ENCODE measurements around the gene ROGDI.

Gene ROGDI

DNA sequence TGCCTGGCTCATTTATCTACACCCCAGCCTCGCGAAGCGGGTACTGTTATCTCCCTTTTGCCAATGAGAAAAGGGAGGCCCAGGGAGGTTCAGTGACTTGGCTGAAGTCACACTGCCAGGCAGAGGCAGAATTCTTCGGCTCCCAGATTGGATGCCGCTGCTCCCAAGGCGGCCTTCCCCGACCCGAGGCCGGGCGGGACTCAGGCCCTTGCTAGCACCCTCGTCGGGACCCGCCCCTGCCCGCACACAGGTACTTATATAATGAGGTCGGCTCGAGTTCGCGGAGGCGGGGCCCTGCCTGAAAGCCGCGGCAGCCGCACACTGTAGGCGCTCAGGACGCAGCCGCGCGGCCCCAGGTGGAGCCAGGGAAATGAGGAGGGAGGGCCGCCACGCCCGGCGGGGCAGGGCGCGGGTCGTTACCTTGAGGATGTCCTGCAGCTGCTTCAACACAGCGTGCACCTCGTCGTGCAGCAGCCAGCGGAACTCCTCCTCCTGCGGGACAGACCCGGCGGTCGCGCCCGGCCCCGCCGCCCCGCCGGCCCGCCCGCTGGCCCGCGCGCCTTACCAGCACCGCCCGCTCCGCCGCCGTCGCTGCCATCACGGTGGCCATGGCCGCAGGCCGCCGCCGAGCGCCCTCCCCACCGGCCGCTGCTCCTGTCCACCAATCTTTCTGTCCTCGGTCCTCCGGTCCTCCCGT is at the start of gene ROGDI:
Gene ROGDI, minus strand, starts transcription at position 672 of the 697 bp plus-strand sequence. Its CDS starts 62 bp downstream, at position 610.
- DNase-seq = peak; percentile 78

DNA sequence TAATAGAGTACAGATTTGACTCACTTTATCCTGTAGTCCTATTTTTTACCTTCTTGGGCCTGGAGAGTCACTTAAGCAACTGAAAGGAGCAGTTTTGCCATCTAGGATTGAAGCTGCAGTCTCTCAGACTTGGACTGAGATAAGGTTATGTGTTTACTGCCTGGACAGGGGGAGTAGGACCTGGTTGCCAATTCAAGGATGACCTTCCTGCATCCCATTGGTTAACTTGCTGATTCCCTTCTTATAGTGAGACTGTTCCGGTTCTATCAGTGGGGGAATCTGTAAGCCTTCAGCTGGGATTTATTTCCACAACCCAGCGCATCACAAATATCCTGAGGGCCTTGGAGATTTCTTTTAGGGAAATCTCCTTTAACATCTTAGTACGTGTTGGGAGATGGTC is 47.8 kb upstream of the ROGDI start:
- DNase-seq = no peak

DNA sequence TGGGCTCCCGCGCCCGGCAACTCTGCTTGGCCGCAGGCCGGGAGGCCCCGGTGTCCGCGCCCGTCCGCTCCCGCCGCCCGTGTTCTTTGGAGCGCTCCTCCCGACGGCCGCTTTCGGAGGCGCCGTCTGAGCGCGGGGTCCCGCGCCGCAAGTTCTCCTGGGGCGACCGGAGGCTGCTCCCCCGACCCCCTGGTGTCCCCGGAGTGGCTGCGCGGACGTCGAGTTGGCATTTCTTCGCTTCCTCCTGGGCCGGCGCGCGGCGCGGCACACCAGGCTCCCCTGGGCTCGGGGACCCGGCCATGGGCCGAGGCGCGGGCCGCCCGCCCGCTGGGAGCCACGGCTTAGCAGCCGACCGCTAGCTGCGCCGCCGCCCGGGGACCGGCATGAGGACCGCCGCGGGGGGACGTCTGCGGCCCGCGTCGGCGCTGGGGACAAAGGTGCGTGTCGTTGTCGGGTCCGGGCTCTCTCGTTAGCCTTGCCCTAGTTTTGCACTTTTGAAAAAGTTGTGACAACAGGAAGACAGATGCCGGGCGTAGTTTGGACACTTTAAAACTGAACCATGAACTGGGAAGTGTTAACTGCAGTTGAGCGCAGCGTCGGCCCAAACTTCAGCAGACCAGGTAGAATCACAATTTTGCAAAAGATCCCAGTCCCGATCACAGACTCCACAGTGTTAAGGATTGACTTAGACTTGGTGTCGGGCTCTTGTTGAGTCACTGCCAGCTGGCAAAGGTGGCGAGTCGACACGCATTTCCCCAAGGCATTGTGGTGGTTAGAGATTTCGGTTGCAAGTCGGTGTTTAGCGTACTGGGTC is 45.5 kb upstream of the ROGDI start:
- DNase-seq = peak; percentile 16

DNA sequence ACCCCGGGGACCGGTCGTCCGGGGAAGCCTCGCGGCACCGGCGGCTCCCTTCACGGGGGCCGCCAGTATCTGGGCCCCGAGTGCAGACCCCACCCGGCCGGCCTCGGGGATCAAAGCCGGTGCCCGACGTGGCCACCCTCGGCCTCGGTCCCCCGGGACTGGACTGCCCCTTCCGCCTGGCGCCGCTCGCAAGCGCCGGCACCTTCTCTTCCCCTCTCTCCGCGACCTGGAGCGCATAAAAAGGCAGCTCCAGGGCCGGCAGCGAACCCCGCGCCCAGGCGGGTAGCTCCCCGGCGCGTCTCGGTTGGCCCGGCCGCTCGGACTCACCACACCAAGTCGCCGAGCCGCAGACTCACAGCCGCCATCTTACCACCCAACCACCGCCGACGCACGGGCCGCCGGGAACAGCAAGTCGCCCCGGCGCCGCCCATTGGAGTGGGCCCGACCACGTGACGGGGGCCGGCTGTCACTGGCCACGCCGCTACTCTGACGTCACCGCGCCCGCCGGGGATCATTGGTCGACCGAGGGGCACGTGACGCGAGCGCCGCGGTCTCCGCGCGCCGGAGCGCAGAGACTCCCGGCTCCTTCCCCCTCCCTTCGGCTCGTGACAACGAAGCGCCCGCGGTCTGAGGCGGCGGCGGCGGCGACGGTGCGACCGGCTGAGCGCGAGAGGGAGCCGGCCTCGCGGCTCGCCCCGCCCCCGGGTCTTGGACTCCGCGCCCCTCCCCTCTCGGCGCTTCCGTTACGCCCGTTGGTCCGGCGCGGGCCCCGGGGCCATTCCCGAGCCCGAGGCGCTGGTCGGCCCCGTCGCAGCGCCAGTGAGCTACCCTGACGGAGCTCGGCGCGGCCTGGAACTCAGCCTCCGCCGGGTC is 44.7 kb upstream of the ROGDI start, which contains the start of the genes GLYR1 and UBN1:
Gene GLYR1, minus strand, starts transcription at position 388 of the 873 bp plus-strand sequence. Its CDS starts 23 bp downstream, at position 365.
Gene UBN1, plus strand, starts transcription at position 581 of the 873 bp plus-strand sequence. CDS start 5,437 bp downstream, outside the sequence.
- DNase-seq = peak; percentile 98

- no peak for DNase-seq
These were observed 44.1 kb upstream of the ROGDI start for GRCh38 chr16:4846503-4846900.

GRCh38 chr16:4840984-4841383 is 38.6 kb upstream of the ROGDI start:
- DNase-seq = no peak

- no peak for DNase-seq
These were observed 37.5 kb upstream of the ROGDI start for GRCh38 chr16:4839942-4840341.

DNA sequence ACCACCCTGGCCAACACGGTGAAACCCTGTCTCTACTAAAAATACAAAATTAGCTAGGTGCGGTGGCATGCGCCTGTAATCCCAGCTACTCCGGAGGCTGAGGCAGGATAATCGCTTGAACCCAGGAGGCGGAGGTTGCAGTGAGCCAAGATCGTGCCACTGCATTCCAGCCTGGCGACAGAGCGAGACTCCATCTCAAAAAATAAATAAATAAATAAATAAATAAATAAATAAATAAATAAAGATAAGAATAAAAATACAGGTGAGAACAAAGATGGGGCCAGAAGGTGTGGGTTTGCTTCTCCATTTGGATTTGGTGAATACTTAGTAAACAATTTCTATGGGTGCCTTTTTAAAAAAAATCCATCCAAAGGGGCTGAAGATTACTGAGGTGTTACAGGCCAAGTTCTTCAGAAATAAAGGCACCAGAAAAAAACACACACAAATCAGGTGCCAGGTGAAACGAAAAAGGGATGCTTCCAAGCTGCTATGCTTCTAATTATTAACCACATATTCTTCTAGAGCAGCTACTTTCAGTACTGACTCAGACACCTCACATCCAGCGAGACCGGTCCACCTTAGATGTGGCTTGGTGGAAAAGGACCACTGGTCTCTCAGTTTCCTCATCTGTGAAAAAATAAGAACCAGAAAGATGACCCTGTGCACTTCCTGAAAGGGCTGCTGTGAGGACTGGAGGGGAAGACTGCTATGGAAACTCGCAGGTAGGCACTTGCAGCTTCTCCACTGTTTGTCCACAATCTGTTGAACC is 35.5 kb upstream of the ROGDI start:
- DNase-seq = no peak

GRCh38 chr16:4836727-4837126 is 34.3 kb upstream of the ROGDI start:
- no peak for DNase-seq

GRCh38 chr16:4833584-4833983 is 31.2 kb upstream of the ROGDI start:
- no peak for DNase-seq

GRCh38 chr16:4832698-4833343 is 30.4 kb upstream of the ROGDI start:
- no peak for DNase-seq

DNA sequence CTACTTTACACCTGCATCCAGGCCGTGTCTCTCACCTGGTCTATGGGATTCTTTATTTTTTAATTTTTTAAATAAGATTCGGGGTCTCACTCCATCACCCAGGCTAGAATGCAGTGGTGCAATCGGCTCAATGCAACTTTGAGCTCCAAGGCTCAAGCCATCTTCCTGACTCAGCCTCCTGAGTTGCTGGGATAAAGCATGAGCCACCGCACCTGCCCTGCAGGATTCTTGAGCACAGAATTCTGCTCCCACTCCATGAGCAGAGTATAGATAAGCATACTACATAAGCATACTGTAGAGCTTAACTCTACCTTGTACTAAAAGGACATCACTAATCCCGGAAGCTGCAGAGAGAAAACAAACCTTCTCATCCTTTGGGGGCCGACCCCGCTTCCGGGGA is 29.2 kb upstream of the ROGDI start:
- DNase-seq = no peak

DNA sequence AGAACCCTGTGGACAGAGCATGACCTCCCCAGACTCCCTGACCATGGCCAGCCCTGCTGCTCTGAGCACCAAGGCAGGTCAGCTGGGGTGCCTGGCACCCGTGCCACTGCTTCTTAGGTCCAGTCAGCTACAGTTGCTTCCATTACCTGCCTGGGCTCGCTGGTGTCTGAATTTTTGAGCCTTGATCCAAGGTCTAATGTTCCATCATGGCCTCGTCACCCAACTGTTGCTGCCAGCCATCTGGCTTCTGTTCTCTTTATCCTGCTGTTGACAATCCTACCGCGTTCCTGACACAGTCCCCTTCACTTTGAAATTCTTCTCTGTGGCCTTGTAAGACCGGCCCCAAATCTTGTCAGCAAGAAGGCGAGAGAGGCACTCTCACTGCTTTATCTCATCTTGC is 28.0 kb upstream of the ROGDI start:
- DNase-seq = no peak

- no peak for DNase-seq
These were observed 26.3 kb upstream of the ROGDI start for GRCh38 chr16:4828567-4829321.

DNA sequence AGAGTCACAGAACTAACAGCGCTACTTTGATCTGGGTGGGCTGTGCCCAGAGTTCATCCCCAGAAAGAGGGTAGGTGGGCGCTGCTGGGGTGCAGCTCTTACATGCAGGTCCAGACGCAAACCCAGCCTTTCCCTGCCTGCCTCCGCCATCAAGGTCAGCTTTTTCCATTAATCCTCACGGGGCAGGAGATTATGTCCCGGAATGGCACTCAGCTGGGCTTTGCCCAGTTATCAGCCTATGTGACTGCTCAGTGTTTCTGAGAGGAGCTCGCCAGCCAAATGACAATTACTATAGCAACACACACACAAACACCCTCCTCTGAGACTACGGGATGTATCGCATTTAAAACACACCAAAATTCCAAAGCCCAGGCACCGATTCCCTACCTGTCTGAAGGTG is 24.5 kb upstream of the ROGDI start:
- DNase-seq = no peak

DNA sequence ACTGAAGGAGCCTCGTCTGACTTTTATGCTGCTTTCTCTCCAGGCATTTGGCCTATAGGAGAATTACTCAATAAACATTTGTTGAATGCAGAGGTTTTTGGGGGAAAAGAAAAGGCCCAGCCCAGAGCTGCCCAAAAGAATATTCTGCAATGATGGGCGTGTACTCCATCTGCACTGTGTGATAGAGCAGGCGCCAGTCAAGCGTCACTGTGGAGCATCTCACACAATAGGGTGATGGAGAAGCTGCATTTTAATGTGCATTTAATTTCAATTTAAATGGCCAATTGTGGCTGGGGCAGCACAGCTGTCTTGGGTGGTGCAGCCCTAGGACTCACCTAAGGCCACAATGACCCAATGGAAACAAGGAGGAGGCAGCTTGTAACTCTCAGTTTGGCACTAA is 24.1 kb upstream of the ROGDI start:
- DNase-seq = no peak

- no peak for DNase-seq
These were observed 22.8 kb upstream of the ROGDI start for GRCh38 chr16:4825196-4825595.

- no peak for DNase-seq
These were observed 18.2 kb upstream of the ROGDI start for GRCh38 chr16:4820652-4821051.

DNA sequence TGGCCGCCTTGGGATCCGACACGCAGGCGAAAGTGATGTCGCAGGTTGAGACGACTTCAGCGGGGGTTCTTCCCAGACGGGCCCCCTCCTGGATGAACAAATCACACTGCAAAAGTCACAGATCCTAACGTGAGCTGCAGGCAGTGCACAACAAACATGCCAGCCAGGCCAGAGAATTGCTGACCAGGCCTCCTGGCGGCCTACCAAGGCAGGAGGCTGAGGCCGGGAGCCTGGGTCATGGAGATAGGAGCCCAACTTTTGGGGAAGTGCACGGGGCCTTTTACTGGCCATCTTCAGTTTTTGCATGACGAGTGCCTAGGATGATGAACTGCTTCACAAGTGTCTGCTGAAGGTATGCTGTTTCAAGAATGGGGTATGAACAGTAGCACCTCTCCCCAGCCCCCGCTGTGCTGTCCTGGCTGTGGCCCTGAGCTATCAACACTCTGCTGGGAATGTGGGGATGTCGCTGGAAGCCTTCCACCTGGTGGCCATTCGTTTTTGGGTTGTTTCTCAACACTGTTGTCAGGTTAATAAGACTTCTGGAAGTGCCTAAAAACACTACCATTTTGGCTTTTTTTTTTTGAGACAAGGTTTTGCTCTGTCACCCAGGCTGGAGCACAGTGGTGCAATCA is 12.2 kb upstream of the ROGDI start:
- DNase-seq = no peak

GRCh38 chr16:4814046-4814445 is 11.6 kb upstream of the ROGDI start:
- DNase-seq = no peak

Measured in NCI-H2107 (cell line).